ENCODE results near the gene RAPGEF5. TPM values are rescaled to one million over a fixed set of nuclear protein-coding genes. Genes with fewer than 3 reads are reported as not detected.

The RAPGEF5 gene
- total RNA-seq, 2 donors from 2014 or later: 16.7 to 23.2 TPM

- H3K4me1 Mint-ChIP-seq: peaks cover 24% of the 10 kb centered on the region
- no peaks in the 10 kb centered on the region for H3K27me3 Mint-ChIP-seq (ENCODE audit: insufficient read depth)
- H3K27ac Mint-ChIP-seq: no peak overlapping the region
- peaks cover 6% of the 10 kb centered on the region for H3K9me3 Mint-ChIP-seq
- DNase-seq: no peak
- Histone ChIP-seq H3K27ac (ENCODE audit: low read depth, low read length) (no peak overlapping the region), H3K9ac (ENCODE audit: extremely low read depth, low read length, poor library complexity, severe bottlenecking) (no peak overlapping the region), H3K9me3 (ENCODE audit: control insufficient read depth, low read length) (peaks cover 6% of the 10 kb centered on the region), H3K27me3 (ENCODE audit: control insufficient read depth, insufficient read depth, low read length, poor library complexity, severe bottlenecking) (no peaks in the 10 kb centered on the region), H3K36me3 (ENCODE audit: control insufficient read depth, insufficient read depth, low read length) (no peaks in the 10 kb centered on the region), H3K4me1 (ENCODE audit: control insufficient read depth, insufficient read depth, low read length) (peaks cover 1% of the 10 kb centered on the region), H3K4me3 (ENCODE audit: low read length) (no peak overlapping the region)
- H3K4me3 Mint-ChIP-seq: no peak overlapping the region
- WGBS, 2 experiments (ENCODE audit: insufficient coverage in 1 of 2, insufficient read length in 1 of 2): 67 to 94% methylated on average over 1 to 2 of the region's 2 CpGs
- peaks cover 2% of the 10 kb centered on the region for H3K36me3 Mint-ChIP-seq (ENCODE audit: low read depth)
- TF ChIP-seq CTCF (conservative IDR thresholded peaks at IDR 0.05): no peak
Measured at GRCh38 chr7:22346383-22347107, 10.4 kb downstream of the RAPGEF5 start.

- no peak for DNase-seq
- no peak for TF ChIP-seq CTCF (conservative IDR thresholded peaks at IDR 0.05)
- no peaks in the 10 kb centered on the region for H3K4me1 ChIP-seq (ENCODE audit: control insufficient read depth, insufficient read depth, low read length)
- Mint-ChIP-seq H3K4me1 (peaks cover 13% of the 10 kb centered on the region), H3K4me3 (no peak overlapping the region), H3K27ac (no peak overlapping the region), H3K36me3 (ENCODE audit: low read depth) (peaks cover 6% of the 10 kb centered on the region), H3K9me3 (peaks cover 13% of the 10 kb centered on the region), H3K27me3 (ENCODE audit: insufficient read depth) (no peaks in the 10 kb centered on the region)
- no peaks in the 10 kb centered on the region for H3K36me3 ChIP-seq (ENCODE audit: control insufficient read depth, insufficient read depth, low read length)
- H3K27ac ChIP-seq (ENCODE audit: low read depth, low read length): no peak overlapping the region
- WGBS, 2 experiments (ENCODE audit: insufficient coverage in 1 of 2, insufficient read length in 1 of 2): 93 to 100% methylated on average over 2 to 3 of the region's 3 CpGs
- no peaks in the 10 kb centered on the region for H3K27me3 ChIP-seq (ENCODE audit: control insufficient read depth, insufficient read depth, low read length, poor library complexity, severe bottlenecking)
- H3K9ac ChIP-seq (ENCODE audit: extremely low read depth, low read length, poor library complexity, severe bottlenecking): no peak overlapping the region
- H3K9me3 ChIP-seq (ENCODE audit: control insufficient read depth, low read length): peaks cover 14% of the 10 kb centered on the region
- H3K4me3 ChIP-seq (ENCODE audit: low read length): no peak overlapping the region
Measured at GRCh38 chr7:22344655-22345054, 12.3 kb downstream of the RAPGEF5 start.

- Histone ChIP-seq H3K4me1 (ENCODE audit: control insufficient read depth, insufficient read depth, low read length) (no peaks in the 10 kb centered on the region), H3K27ac (ENCODE audit: low read depth, low read length) (no peak overlapping the region), H3K9ac (ENCODE audit: extremely low read depth, low read length, poor library complexity, severe bottlenecking) (no peak overlapping the region), H3K4me3 (ENCODE audit: low read length) (no peak overlapping the region), H3K27me3 (ENCODE audit: control insufficient read depth, insufficient read depth, low read length, poor library complexity, severe bottlenecking) (no peaks in the 10 kb centered on the region), H3K36me3 (ENCODE audit: control insufficient read depth, insufficient read depth, low read length) (no peaks in the 10 kb centered on the region), H3K9me3 (ENCODE audit: control insufficient read depth, low read length) (peaks cover 14% of the 10 kb centered on the region)
- H3K9me3 Mint-ChIP-seq: peaks cover 13% of the 10 kb centered on the region
- DNase-seq: no peak
- H3K4me1 Mint-ChIP-seq: peaks cover 20% of the 10 kb centered on the region
- TF ChIP-seq CTCF (conservative IDR thresholded peaks at IDR 0.05): no peak
- H3K27me3 Mint-ChIP-seq (ENCODE audit: insufficient read depth): no peaks in the 10 kb centered on the region
- peaks cover 6% of the 10 kb centered on the region for H3K36me3 Mint-ChIP-seq (ENCODE audit: low read depth)
- no peak overlapping the region for H3K27ac Mint-ChIP-seq
- WGBS, 2 experiments (ENCODE audit: insufficient coverage in 1 of 2, insufficient read length in 1 of 2): 94 to 98% methylated on average over 7 of the region's 7 CpGs
- H3K4me3 Mint-ChIP-seq: no peak overlapping the region
Measured at GRCh38 chr7:22343612-22344011, 13.3 kb downstream of the RAPGEF5 start.
